A549 (cell line): Measurements from ENCODE around the gene GLP2R. TPM values are rescaled to one million over a fixed set of nuclear protein-coding genes. Genes with fewer than 3 reads are reported as not detected.

ENCODE experiments used
- ATAC-seq, 2 experiments: fragments of 200-7000 bp in 1 of 2; fragments of >200 bp in 1 of 2; cut with Nextera tagmentation in 1 of 2; cut with Tn5 transposase in 1 of 2; 3 replicates each; pipeline versions ENCODE4 v1.8.0 to v1.9.1; 2018 to 2020; ENCODE audit warnings: mild to moderate bottlenecking in 1 of 2, moderate library complexity in 1 of 2
- CTCF ChIA-PET: fragments of 300-600 bp; sonication (Branson Sonifier 250); formaldehyde crosslinking; extraction: SDS; loops from one replicate; lab custom pipeline; 2021; ENCODE audit warnings: antibody characterized with exemption, inconsistent platforms; lab: Yijun Ruan, JAX
- POLR2A ChIA-PET: fragments of 350-600 bp; formaldehyde crosslinking; extraction: SDS; loops from one replicate; lab custom pipeline; 2021; ENCODE audit warnings: antibody characterized with exemption, inconsistent platforms; lab: Yijun Ruan, JAX
- DNase-seq, 2 experiments: peaks; one replicate each; pipeline versions ENCODE4 v3.0.0 to v3.0.0-alpha.2; 2011 to 2016; ENCODE audit warnings: low read depth in 1 of 2, low spot score in 1 of 2
- FAIRE-seq: peaks from 2 replicates; lab custom pipeline; 2011; peaks lifted over from hg19 to GRCh38; lab: Jason Lieb, UNC
- H3K27ac ChIP-seq, 2 experiments: fragments of >200 bp; sonication (Bioruptor Twin); formaldehyde crosslinking; 3 replicates each; pipeline ENCODE4 v1.5.1; 2016 to 2017
- H3K4me1 ChIP-seq: fragments of >200 bp; sonication (Bioruptor Twin); formaldehyde crosslinking; 3 replicates; pipeline ENCODE4 v1.6.1; 2016
- H3K4me2 ChIP-seq: fragments of >200 bp; sonication (Bioruptor Twin); formaldehyde crosslinking; 3 replicates; pipeline ENCODE4 v1.6.1; 2016
- H3K4me3 ChIP-seq: fragments of >200 bp; sonication (Bioruptor Twin); formaldehyde crosslinking; 3 replicates; pipeline ENCODE4 v1.5.1; 2016
- H3K9me3 ChIP-seq: fragments of >200 bp; sonication (Bioruptor Twin); formaldehyde crosslinking; 3 replicates; pipeline ENCODE4 v1.6.1; 2016
- BCL3 ChIP-seq: fragments of >200 bp; sonication (Bioruptor Twin); formaldehyde crosslinking; IDR thresholded peaks from 3 replicates; pipeline ENCODE4 v1.6.1; 2016
- CBX8 ChIP-seq: fragments of 200-600 bp; sonication (generic); IDR thresholded peaks from 2 replicates; pipeline ENCODE4 v1.6.1; 2016
- CHD4 ChIP-seq: fragments of 200-600 bp; sonication (generic); IDR thresholded peaks from 2 replicates; pipeline ENCODE4 v1.6.1; 2016; ENCODE audit warnings: antibody characterized with exemption, mild to moderate bottlenecking, borderline replicate concordance
- CTCF ChIP-seq: fragments of >200 bp; sonication (Bioruptor Twin); formaldehyde crosslinking; IDR thresholded peaks from 3 replicates; pipeline ENCODE4 v1.5.1; 2016
- ESRRA ChIP-seq: fragments of 150-350 bp; IDR thresholded peaks from 2 replicates; pipeline ENCODE4 v1.6.1; 2014; ENCODE audit warnings: mild to moderate bottlenecking, low read length, borderline replicate concordance
- FOSB ChIP-seq: fragments of 250-450 bp; sonication (Bioruptor Pico); IDR thresholded peaks from 2 replicates; pipeline ENCODE4 v1.5.0; 2020; ENCODE audit warnings: mild to moderate bottlenecking, moderate library complexity
- FOSL2 ChIP-seq, 2 experiments: fragments of 450-650 bp in 1 of 2; fragments of >200 bp in 1 of 2; sonication (Bioruptor Twin) in 1 of 2; formaldehyde crosslinking; IDR thresholded peaks; 2 replicates each; pipeline versions ENCODE4 v1.5.0 to v1.6.1; 2016 to 2020; ENCODE audit warnings: mild to moderate bottlenecking in 1 of 2, moderate library complexity in 1 of 2
- GATA3 ChIP-seq: IDR thresholded peaks from 2 replicates; pipeline ENCODE4 v1.6.1; 2012; ENCODE audit warnings: borderline replicate concordance
- HOXA7 ChIP-seq: fragments of 250-450 bp; sonication (Bioruptor Pico); IDR thresholded peaks from 2 replicates; pipeline ENCODE4 v1.5.0; 2020; ENCODE audit warnings: mild to moderate bottlenecking, moderate library complexity
- HOXB13 ChIP-seq: fragments of 250-450 bp; sonication (Bioruptor Pico); IDR thresholded peaks from 2 replicates; pipeline ENCODE4 v1.5.0; 2020; ENCODE audit warnings: low read depth, mild to moderate bottlenecking, moderate library complexity
- HOXB5 ChIP-seq: fragments of 250-450 bp; sonication (Bioruptor Pico); IDR thresholded peaks from 2 replicates; pipeline ENCODE4 v1.5.0; 2020; ENCODE audit warnings: mild to moderate bottlenecking, moderate library complexity
- JUN ChIP-seq, 2 experiments: fragments of >200 bp; sonication (Bioruptor Twin); formaldehyde crosslinking; IDR thresholded peaks; 2 replicates in 1 of 2; 3 replicates in 1 of 2; pipeline ENCODE4 v1.6.1; 2016 to 2017
- JUNB ChIP-seq: fragments of >200 bp; sonication (Bioruptor Twin); formaldehyde crosslinking; IDR thresholded peaks from 2 replicates; pipeline ENCODE4 v1.6.1; 2016
- KDM1A ChIP-seq: fragments of 200-600 bp; sonication (generic); IDR thresholded peaks from 2 replicates; pipeline ENCODE4 v1.6.1; 2016; ENCODE audit warnings: low read depth, mild to moderate bottlenecking
- NFE2L2 ChIP-seq: fragments of 150-350 bp; conservative IDR thresholded peaks from 2 replicates; pipeline ENCODE4 v1.6.1; 2014; ENCODE audit warnings: low read length
- PHF8 ChIP-seq: fragments of 200-600 bp; sonication (generic); IDR thresholded peaks from 2 replicates; pipeline ENCODE4 v1.6.1; 2016; ENCODE audit warnings: low read depth, mild to moderate bottlenecking, antibody characterized with exemption, moderate library complexity, borderline replicate concordance
- POLR2A ChIP-seq: IDR thresholded peaks from 2 replicates; pipeline ENCODE4 v1.6.1; 2012; ENCODE audit warnings: mild to moderate bottlenecking, low read length
- RAD21 ChIP-seq, 2 experiments: fragments of >200 bp in 1 of 2; sonication (Bioruptor Twin) in 1 of 2; formaldehyde crosslinking in 1 of 2; IDR thresholded peaks in 1 of 2; conservative IDR thresholded peaks in 1 of 2; 2 replicates in 1 of 2; 3 replicates in 1 of 2; pipeline ENCODE4 v1.6.1; 2012 to 2018; ENCODE audit warnings: inconsistent platforms in 1 of 2
- RCOR1 ChIP-seq: fragments of 150-350 bp; IDR thresholded peaks from 2 replicates; pipeline ENCODE4 v1.6.1; 2014; ENCODE audit warnings: antibody characterized with exemption, low read length, low read depth
- RNF2 ChIP-seq: fragments of 200-600 bp; sonication (generic); IDR thresholded peaks from 2 replicates; pipeline ENCODE4 v1.6.1; 2016; ENCODE audit warnings: low read depth, mild to moderate bottlenecking, antibody characterized with exemption, moderate library complexity, borderline replicate concordance
- SREBF2 ChIP-seq: fragments of 450-650 bp; IDR thresholded peaks from 2 replicates; pipeline ENCODE4 v1.6.1; 2014; ENCODE audit warnings: mild to moderate bottlenecking, moderate library complexity
- ZFP36 ChIP-seq: fragments of 450-650 bp; IDR thresholded peaks from 2 replicates; pipeline ENCODE4 v1.6.1; 2014; ENCODE audit warnings: borderline replicate concordance; ENCODE audit not compliant: partially characterized antibody
- ZNF302 ChIP-seq: fragments of 250-450 bp; sonication (Bioruptor Pico); IDR thresholded peaks from 2 replicates; pipeline ENCODE4 v1.9.0; 2021; ENCODE audit warnings: inconsistent platforms, mild to moderate bottlenecking, moderate library complexity
- WGBS: methylation state at CpG from one replicate; pipeline ENCODE4 v1.1.6; 2017; ENCODE audit errors: missing lambda C conversion rate; 5-methylcytosine and 5-hydroxymethylcytosine counted together
- polyA plus RNA-seq, 4 experiments: library from polyadenylated mRNA; depleted of rRNA in 3 of 4; stranded (reverse); fragments of >200 nt; fragmentation: RNase III in 1 of 4; extraction: RNeasy Plus Mini Kit Qiagen cat#74134 plus additional on column Dnase treatment in 1 of 4; gene quantifications; 2 replicates in 3 of 4; 3 replicates in 1 of 4; pipeline ENCODE4 v1.2.3, GENCODE V29; 2011 to 2017
- TF ChIP-seq, protein P1 (sequence below): IDR thresholded peaks from 2 replicates; pipeline ENCODE4 v1.6.1; 2012; ENCODE audit warnings: low read depth, borderline replicate concordance
- TF ChIP-seq, protein P2 (sequence below): IDR thresholded peaks from 2 replicates; pipeline ENCODE4 v1.6.1; 2012

GLP2R gene
- polyA plus RNA-seq, 2 of the 4 experiments (the other 2 are of a cell fraction): 27.9 to 48.7 TPM

- no peak for TF ChIP-seq CTCF
- TF ChIP-seq HOXB5: no peak
- no peak for TF ChIP-seq NFE2L2
- no peak for TF ChIP-seq ZFP36
- TF ChIP-seq SREBF2: no peak
These were observed 87.8 kb downstream of the GLP2R start (continued) for GRCh38 chr17:9913476-9913875.

DNA sequence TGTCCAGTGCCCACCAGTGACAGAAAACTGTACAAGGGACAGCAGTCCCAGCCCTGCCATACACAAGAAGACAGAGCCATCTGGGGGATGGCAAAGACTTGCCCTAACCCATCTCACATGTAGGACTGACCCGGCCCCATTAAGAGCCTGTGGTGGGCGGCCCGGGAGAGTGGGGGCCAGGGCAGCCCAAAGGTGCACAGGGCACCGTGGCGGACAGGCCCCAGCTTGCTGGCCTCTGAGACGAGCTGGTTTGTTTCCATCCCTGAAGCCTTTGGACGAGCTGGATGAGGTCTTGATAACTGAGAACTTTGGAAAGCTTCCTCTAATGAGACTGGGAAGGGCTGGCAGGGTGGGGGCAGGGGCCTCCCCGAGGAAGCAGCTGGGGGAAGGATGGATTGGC, 90.4 kb downstream of the GLP2R start:
- ATAC-seq (no peak), DNase-seq (no peak), FAIRE-seq (no peak)
- WGBS: 46% methylated on average over 8 of the region's 8 CpGs
- CTCF ChIA-PET: interaction anchor here (1.0 to 10.4 kb wide), 8 partner anchors 8 to 188 kb away, joined by 3 to 128 read pairs (median 4); no protein-coding TSS in a partner anchor
- no peak overlapping the region for H3K4me3 ChIP-seq
- no peak overlapping the region for H3K4me2 ChIP-seq
- no peaks in the 10 kb centered on the region for H3K9me3 ChIP-seq
- POLR2A ChIA-PET: no interaction called here
- peak overlapping the region in 1 of 2 experiments; percentile 42; a peak in 2 of 6 replicates for H3K27ac ChIP-seq
- no peaks in the 10 kb centered on the region for H3K4me1 ChIP-seq
- TF ChIP-seq BCL3: no peak
- no peak for TF ChIP-seq ESRRA
- TF ChIP-seq PHF8: no peak
- TF ChIP-seq SREBF2: no peak
- no peak for TF ChIP-seq RNF2
- TF ChIP-seq ZNF302 (CRISPR knock-in tag): no peak
- no peak for TF ChIP-seq RAD21 (conservative IDR thresholded peaks at IDR 0.05 in 1 of 2, IDR thresholded peaks at IDR 0.05 in 1 of 2)
- TF ChIP-seq HOXB13 (CRISPR knock-in tag): no peak
- no peak for TF ChIP-seq JUNB
- no peak for TF ChIP-seq CBX8
- no peak for TF ChIP-seq FOSL2 (IDR thresholded peaks at IDR 0.05)
- no peak for TF ChIP-seq FOSL2 (CRISPR knock-in tag; IDR thresholded peaks at IDR 0.05)
- TF ChIP-seq CHD4: no peak
- no peak for TF ChIP-seq KDM1A
- TF ChIP-seq GATA3: no peak
- TF ChIP-seq, protein P1, sequence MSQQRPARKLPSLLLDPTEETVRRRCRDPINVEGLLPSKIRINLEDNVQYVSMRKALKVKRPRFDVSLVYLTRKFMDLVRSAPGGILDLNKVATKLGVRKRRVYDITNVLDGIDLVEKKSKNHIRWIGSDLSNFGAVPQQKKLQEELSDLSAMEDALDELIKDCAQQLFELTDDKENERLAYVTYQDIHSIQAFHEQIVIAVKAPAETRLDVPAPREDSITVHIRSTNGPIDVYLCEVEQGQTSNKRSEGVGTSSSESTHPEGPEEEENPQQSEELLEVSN: no peak
- TF ChIP-seq JUN (IDR thresholded peaks at IDR 0.05): no peak
- no peak for TF ChIP-seq FOSB (CRISPR knock-in tag)
- TF ChIP-seq RCOR1: no peak

DNA sequence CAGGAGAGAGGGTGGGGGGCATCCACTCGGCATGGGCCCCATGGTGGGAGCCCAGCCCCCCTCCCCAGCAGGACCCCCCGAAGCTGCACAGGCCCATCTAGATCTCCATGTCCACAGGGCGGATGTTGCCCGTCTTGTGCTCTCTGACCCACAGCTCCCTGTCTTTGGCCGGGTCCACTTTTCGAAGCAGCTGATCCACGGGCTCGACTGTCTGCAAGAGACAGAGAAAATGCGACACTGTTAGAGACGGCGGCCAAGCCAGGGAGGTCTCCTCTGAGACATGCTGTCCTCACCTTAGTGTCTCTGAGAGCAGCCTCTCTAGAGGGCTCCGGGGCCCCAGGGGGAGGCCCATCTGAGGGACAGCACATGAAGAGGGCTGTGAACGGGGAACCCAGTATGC, 91.4 kb downstream of the GLP2R start:
- no peak for ATAC-seq
- POLR2A ChIA-PET: no interaction called here

More for the DNA sequence above, 91.4 kb downstream of the GLP2R start:
- CTCF ChIA-PET: interaction anchor here (0.9 to 10.4 kb wide), 11 partner anchors 9 to 701 kb away, joined by 3 to 128 read pairs (median 4); no protein-coding TSS in a partner anchor
- TF ChIP-seq KDM1A (no peak), HOXA7 (no peak), BCL3 (no peak), POLR2A (no peak), HOXB13 (CRISPR knock-in tag) (no peak)
- TF ChIP-seq, protein P2, sequence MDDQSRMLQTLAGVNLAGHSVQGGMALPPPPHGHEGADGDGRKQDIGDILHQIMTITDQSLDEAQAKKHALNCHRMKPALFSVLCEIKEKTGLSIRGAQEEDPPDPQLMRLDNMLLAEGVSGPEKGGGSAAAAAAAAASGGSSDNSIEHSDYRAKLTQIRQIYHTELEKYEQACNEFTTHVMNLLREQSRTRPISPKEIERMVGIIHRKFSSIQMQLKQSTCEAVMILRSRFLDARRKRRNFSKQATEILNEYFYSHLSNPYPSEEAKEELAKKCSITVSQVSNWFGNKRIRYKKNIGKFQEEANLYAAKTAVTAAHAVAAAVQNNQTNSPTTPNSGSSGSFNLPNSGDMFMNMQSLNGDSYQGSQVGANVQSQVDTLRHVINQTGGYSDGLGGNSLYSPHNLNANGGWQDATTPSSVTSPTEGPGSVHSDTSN: no peak
- TF ChIP-seq, all 56 proteins: peak for 0
- Histone ChIP-seq H3K4me3 (no peak overlapping the region), H3K4me2 (no peak overlapping the region), H3K27ac (peak overlapping the region in 1 of 2 experiments; percentile 42; a peak in 2 of 6 replicates), H3K9me3 (no peaks in the 10 kb centered on the region), H3K4me1 (no peaks in the 10 kb centered on the region)
- DNase-seq: no peak
- 85% methylated on average over 11 of the region's 13 CpGs for WGBS
- no peak for FAIRE-seq
